ENCODE measurements around the gene PARP8.
A peak's percentile ranks its signal among the peaks of the same experiment; 100 is the strongest.

Gene PARP8

DNA sequence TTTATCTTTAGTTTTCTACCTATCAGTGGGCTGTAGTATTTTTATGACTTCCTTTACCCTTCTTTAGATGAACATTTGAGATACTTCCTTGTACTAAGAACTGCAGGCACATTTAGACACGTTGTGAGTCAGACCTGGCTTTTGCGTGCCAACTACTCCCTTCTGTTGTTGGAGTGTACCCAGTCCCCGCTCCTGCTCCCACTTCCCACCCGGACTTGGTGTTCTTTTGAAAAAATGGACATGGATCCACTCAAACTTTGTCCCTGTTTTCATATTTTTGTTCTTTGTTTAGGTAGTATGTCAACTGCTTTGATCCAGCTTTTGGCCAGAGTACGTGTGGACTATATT is 60.7 kb downstream of the PARP8 start:
- no peak for DNase-seq
- Histone ChIP-seq H3K36me3 (replicated peaks) (no peaks in the 10 kb centered on the region), H3K27me3 (replicated peaks) (no peaks in the 10 kb centered on the region), H3K4me3 (ENCODE audit: low read depth, low read length) (no peak overlapping the region), H3K27ac (no peak overlapping the region)
- TF ChIP-seq, protein P1, sequence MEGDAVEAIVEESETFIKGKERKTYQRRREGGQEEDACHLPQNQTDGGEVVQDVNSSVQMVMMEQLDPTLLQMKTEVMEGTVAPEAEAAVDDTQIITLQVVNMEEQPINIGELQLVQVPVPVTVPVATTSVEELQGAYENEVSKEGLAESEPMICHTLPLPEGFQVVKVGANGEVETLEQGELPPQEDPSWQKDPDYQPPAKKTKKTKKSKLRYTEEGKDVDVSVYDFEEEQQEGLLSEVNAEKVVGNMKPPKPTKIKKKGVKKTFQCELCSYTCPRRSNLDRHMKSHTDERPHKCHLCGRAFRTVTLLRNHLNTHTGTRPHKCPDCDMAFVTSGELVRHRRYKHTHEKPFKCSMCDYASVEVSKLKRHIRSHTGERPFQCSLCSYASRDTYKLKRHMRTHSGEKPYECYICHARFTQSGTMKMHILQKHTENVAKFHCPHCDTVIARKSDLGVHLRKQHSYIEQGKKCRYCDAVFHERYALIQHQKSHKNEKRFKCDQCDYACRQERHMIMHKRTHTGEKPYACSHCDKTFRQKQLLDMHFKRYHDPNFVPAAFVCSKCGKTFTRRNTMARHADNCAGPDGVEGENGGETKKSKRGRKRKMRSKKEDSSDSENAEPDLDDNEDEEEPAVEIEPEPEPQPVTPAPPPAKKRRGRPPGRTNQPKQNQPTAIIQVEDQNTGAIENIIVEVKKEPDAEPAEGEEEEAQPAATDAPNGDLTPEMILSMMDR (IDR thresholded peaks at IDR 0.05; ENCODE audit: low read depth, low read length, missing control alignments): no peak
- in situ Hi-C loops (cut with HindIII; ENCODE audit: low pct_ligation_motif_present, low sequenced_read_pairs): no loop called here

DNA sequence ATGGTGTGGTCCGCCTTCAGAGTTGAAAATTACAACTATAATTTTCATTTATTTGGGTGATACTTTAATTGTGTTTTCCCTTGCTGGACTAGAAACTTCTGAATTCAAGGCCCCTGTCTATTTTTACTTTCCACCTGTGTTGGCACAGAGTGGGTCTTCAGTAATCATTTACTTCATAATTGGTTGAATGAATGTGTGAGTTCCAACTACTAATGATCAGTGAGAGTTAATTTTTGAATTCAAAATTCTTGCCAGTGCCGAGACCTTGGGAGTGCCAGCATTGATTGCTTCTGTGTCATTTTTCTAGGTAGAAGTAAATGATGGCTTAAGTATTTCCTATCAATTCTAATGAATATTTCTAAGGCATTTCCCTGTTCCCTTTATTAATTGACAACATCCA is 61.4 kb downstream of the PARP8 start:
- H3K27ac ChIP-seq: no peak overlapping the region
- no peaks in the 10 kb centered on the region for H3K36me3 ChIP-seq (replicated peaks)
- H3K27me3 ChIP-seq (replicated peaks): no peaks in the 10 kb centered on the region
- no peak for DNase-seq
- TF ChIP-seq, protein P1 (IDR thresholded peaks at IDR 0.05; ENCODE audit: low read depth, low read length, missing control alignments): no peak
- no peak overlapping the region for H3K4me3 ChIP-seq (ENCODE audit: low read depth, low read length)
- in situ Hi-C loops (cut with HindIII; ENCODE audit: low pct_ligation_motif_present, low sequenced_read_pairs): no loop called here

DNA sequence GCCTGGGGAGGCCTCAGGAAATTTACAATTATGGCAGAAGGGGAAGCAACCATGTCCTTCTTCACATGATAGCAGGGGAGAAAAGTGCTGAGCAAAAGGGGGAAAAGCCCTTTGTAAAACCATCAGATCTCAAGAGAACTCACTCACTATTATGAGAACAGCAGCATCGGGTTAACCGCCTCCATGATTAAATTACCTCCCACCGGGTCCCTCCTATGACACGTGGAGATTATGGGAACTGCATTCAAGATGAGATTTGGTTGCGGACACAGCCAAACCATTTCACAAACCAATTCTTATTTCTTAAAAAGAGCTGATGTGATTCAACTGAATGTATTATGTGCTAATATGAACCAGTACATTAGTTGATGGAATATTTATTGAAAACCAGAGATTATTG is 63.9 kb downstream of the PARP8 start:
- in situ Hi-C loops (cut with HindIII; ENCODE audit: low pct_ligation_motif_present, low sequenced_read_pairs): no loop called here
- Histone ChIP-seq H3K27me3 (replicated peaks) (no peaks in the 10 kb centered on the region), H3K36me3 (replicated peaks) (no peaks in the 10 kb centered on the region), H3K4me3 (ENCODE audit: low read depth, low read length) (no peak overlapping the region), H3K27ac (no peak overlapping the region)
- DNase-seq: no peak
- TF ChIP-seq, protein P1 (IDR thresholded peaks at IDR 0.05; ENCODE audit: low read depth, low read length, missing control alignments): no peak

DNA sequence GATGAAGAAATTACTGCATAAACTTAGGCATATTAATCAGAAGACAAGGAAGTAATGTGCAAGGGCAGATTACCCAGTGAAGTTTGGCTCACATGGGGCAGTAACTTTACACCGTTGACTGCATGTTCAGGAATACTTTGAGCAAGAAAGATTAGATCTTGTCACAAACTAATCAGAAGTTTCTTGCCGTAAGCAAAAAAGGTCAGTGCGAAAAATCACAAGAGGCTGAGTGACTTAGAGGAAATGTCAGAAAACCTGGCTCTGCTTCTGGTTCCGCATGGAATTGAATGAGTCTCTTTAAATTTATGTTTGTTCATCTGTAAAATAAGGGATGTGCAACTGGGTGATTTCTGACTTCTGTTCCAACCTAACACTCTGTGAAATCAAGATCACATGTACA is 64.4 kb downstream of the PARP8 start:
- no peak for DNase-seq
- H3K27me3 ChIP-seq (replicated peaks): no peaks in the 10 kb centered on the region
- no peaks in the 10 kb centered on the region for H3K36me3 ChIP-seq (replicated peaks)
- H3K27ac ChIP-seq: no peak overlapping the region
- H3K4me3 ChIP-seq (ENCODE audit: low read depth, low read length): no peak overlapping the region
- TF ChIP-seq, protein P1 (IDR thresholded peaks at IDR 0.05; ENCODE audit: low read depth, low read length, missing control alignments): no peak
- in situ Hi-C loops (cut with HindIII; ENCODE audit: low pct_ligation_motif_present, low sequenced_read_pairs): no loop called here

DNA sequence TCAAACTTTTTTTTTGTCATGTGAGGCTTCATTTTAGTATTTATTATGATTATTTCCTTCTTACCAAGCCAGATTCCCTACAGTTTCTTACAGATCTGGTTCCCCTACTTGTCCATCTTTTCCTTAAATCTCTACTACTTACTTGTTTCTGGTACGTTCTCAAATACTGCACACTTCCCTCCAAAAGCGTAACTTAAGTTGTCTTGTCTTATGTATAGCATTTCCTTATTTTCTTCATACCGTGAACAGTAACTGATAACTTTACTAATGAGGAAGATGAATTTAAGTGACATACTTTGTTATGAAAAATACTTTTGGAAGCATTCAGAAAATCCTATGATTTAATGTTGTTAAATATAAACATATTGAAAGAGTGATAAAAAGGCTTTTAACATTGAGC is 67.3 kb downstream of the PARP8 start:
- no peaks in the 10 kb centered on the region for H3K36me3 ChIP-seq (replicated peaks)
- TF ChIP-seq, protein P1 (IDR thresholded peaks at IDR 0.05; ENCODE audit: low read depth, low read length, missing control alignments): no peak
- H3K4me3 ChIP-seq (ENCODE audit: low read depth, low read length): no peak overlapping the region
- no peaks in the 10 kb centered on the region for H3K27me3 ChIP-seq (replicated peaks)
- no peak for DNase-seq
- in situ Hi-C loops (cut with HindIII; ENCODE audit: low pct_ligation_motif_present, low sequenced_read_pairs): no loop called here
- H3K27ac ChIP-seq: no peak overlapping the region

DNA sequence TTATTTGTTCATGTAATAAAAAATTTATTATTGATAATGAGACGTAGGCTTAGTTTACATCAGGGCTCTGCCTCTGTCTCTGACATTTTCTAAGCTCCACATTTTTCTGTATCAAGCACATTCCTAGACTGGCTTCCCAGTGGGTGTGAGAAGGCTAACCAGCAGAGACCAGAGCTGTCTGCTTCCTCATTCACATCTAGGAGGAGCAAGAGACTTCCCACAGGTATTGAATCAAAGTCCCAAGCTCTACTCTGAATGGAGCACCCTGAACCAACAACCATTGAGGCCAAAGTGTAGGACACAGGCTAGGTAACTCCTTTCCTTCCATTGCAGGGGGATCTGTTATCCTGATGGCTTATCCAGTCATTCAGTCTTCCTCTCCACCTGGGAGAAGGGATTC is 72.4 kb downstream of the PARP8 start:
- Histone ChIP-seq H3K4me3 (ENCODE audit: low read depth, low read length) (no peak overlapping the region), H3K36me3 (replicated peaks) (no peaks in the 10 kb centered on the region), H3K27ac (no peak overlapping the region), H3K27me3 (replicated peaks) (no peaks in the 10 kb centered on the region)
- in situ Hi-C loops (cut with HindIII; ENCODE audit: low pct_ligation_motif_present, low sequenced_read_pairs): no loop called here
- DNase-seq: peak; percentile 10
- TF ChIP-seq, protein P1 (IDR thresholded peaks at IDR 0.05; ENCODE audit: low read depth, low read length, missing control alignments): no peak

Measured in brain microvascular endothelial cell (primary cell).